Kidney (tissue), 14 donors: ENCODE results near the gene CMTM4. TPM values are rescaled to one million over a fixed set of nuclear protein-coding genes. Genes with fewer than 3 reads are reported as not detected.
A peak's percentile ranks its signal among the peaks of the same experiment; 100 is the strongest.

Experiments used
- DNase-seq, 5 donors: peaks; one replicate each; pipeline ENCODE4 v3.0.0-alpha.2; 2013 to 2020
- FAIRE-seq: peaks from 2 replicates; lab custom pipeline; 2012; peaks lifted over from hg19 to GRCh38; lab: Jason Lieb, UNC
- H3K27ac ChIP-seq, 2 donors: one replicate each; pipeline ENCODE4 v1.7.0; 2013; ENCODE audit warnings: low read depth in 2 of 2, low read length in 2 of 2, inconsistent platforms in 1 of 2
- H3K27me3 ChIP-seq: one replicate; pipeline ENCODE4 v1.7.1; 2013; ENCODE audit warnings: low read length, inconsistent platforms; ENCODE audit not compliant: control insufficient read depth, insufficient read depth
- H3K36me3 ChIP-seq, 3 donors: one replicate each; pipeline versions ENCODE4 v1.7.0 to v1.7.1; 2013; ENCODE audit warnings: low read length in 3 of 3, control low read depth in 1 of 3, inconsistent platforms in 1 of 3; ENCODE audit not compliant: insufficient read depth in 3 of 3, control insufficient read depth in 2 of 3
- H3K4me1 ChIP-seq, 3 donors: one replicate each; pipeline versions ENCODE4 v1.7.0 to v1.7.1; 2013; ENCODE audit warnings: low read length in 3 of 3, inconsistent platforms in 1 of 3, low read depth in 1 of 3; ENCODE audit not compliant: control insufficient read depth in 2 of 3, insufficient read depth in 2 of 3
- H3K4me3 ChIP-seq, 3 donors: one replicate each; pipeline versions ENCODE4 v1.7.0 to v1.8.1; 2013; ENCODE audit warnings: low read length in 3 of 3, control low read depth in 1 of 3, inconsistent platforms in 1 of 3
- H3K9ac ChIP-seq, 3 donors: one replicate each; pipeline versions ENCODE4 v1.7.0 to v1.7.1; 2013; ENCODE audit warnings: low read length in 3 of 3, control low read depth in 1 of 3, inconsistent platforms in 1 of 3
- H3K9me3 ChIP-seq, 3 donors: one replicate each; pipeline versions ENCODE4 v1.7.0 to v1.7.1; 2013; ENCODE audit warnings: low read length in 3 of 3, control low read depth in 1 of 3, inconsistent platforms in 1 of 3; ENCODE audit not compliant: control insufficient read depth in 2 of 3, insufficient read depth in 1 of 3
- intact Hi-C: fragments of 100-400 bp; cut with DNase I; formaldehyde crosslinking; loops from one replicate; pipeline ENCODE4 v1.11.1; 2022
- polyA plus RNA-seq: library from polyadenylated mRNA; stranded (reverse); fragments of 350-450 nt; fragmentation: Illumina TruSeq; extraction: RNeasy Lipid Tissue Mini Kit (QIAGEN cat#74804); gene quantifications from one replicate; pipeline ENCODE4 v1.2.3, GENCODE V29; 2014; ENCODE audit warnings: low read depth, low replicate concordance; ENCODE audit not compliant: insufficient read depth
- total RNA-seq: library from RNA; stranded (reverse); fragmentation: NEBNext Ultra II Directional; extraction: Animal tissue kit (Norgen Biotek cat#: 25700); gene quantifications from one replicate; pipeline ENCODE4 v1.2.1, GENCODE V29; 2021
- TF ChIP-seq, protein P1 (sequence below): IDR thresholded peaks from 3 replicates; pipeline ENCODE4 v1.5.1; 2012; ENCODE audit warnings: mild to moderate bottlenecking, moderate library complexity, borderline replicate concordance; ENCODE audit not compliant: insufficient read depth; ENCODE audit errors: extremely low read depth
- donor health status: control.
- donor health status: control.
- donor health status: control.
- donor health status: control.
- donor health status: control.
- donor health status: DM: yes; HTN: yes; CAD: no.
- donor health status: Normal renal cell carcinoma (clear cell type).

Gene CMTM4
- total and polyA plus RNA-seq, 2 donors from 2014 or later = 43.2 to 82.2 TPM

- Histone ChIP-seq H3K27me3 (no peaks in the 10 kb centered on the region), H3K4me3 (no peak within 1 kb of the TSS), H3K27ac (no peak within 1 kb of the TSS), H3K9ac (no peak within 1 kb of the TSS), H3K36me3 (peaks cover 0 to 9% (median 3%) of the 10 kb centered on the region in 3 donors), H3K4me1 (no peaks in the 10 kb centered on the region), H3K9me3 (no peaks in the 10 kb centered on the region)
- intact Hi-C loops = no loop called here
- DNase-seq (peak in 1 of 5 donors; percentile 60), FAIRE-seq (no peak)
- TF ChIP-seq, protein P1, sequence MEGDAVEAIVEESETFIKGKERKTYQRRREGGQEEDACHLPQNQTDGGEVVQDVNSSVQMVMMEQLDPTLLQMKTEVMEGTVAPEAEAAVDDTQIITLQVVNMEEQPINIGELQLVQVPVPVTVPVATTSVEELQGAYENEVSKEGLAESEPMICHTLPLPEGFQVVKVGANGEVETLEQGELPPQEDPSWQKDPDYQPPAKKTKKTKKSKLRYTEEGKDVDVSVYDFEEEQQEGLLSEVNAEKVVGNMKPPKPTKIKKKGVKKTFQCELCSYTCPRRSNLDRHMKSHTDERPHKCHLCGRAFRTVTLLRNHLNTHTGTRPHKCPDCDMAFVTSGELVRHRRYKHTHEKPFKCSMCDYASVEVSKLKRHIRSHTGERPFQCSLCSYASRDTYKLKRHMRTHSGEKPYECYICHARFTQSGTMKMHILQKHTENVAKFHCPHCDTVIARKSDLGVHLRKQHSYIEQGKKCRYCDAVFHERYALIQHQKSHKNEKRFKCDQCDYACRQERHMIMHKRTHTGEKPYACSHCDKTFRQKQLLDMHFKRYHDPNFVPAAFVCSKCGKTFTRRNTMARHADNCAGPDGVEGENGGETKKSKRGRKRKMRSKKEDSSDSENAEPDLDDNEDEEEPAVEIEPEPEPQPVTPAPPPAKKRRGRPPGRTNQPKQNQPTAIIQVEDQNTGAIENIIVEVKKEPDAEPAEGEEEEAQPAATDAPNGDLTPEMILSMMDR = no peak
Observed at GRCh38 chr16:66566051-66566901, 130.3 kb downstream of the CMTM4 start, which contains the start of gene CMTM1. Gene CMTM1 (plus strand): TSS chr16:66566439. CDS start chr16:66566514, 75 bp downstream.

Other genes starting within 250 kb of the CMTM4 start
- gene TK2, start 146.6 kb downstream of the CMTM4 start, total RNA-seq = 44.2 TPM
- 31.0 TPM for gene TK2, start 146.6 kb downstream of the CMTM4 start, polyA plus RNA-seq
- gene CKLF, start 144.2 kb downstream of the CMTM4 start, total RNA-seq = 42.4 TPM
- gene CKLF, start 144.2 kb downstream of the CMTM4 start, polyA plus RNA-seq = 28.7 TPM
- gene CMTM1, start 130.3 kb downstream of the CMTM4 start, total RNA-seq = 4.6 TPM
- gene CMTM1, start 130.3 kb downstream of the CMTM4 start, polyA plus RNA-seq = not detected
- gene CMTM2, start 117.3 kb downstream of the CMTM4 start, total RNA-seq = 0.25 TPM
- gene CMTM2, start 117.3 kb downstream of the CMTM4 start, polyA plus RNA-seq = not detected
- 22.9 TPM for gene CMTM3, start 92.0 kb downstream of the CMTM4 start, total RNA-seq
- 13.8 TPM for gene CMTM3, start 92.0 kb downstream of the CMTM4 start, polyA plus RNA-seq
- gene DYNC1LI2, start 54.9 kb upstream of the CMTM4 start, total RNA-seq = 119 TPM
- 32.0 TPM for gene DYNC1LI2, start 54.9 kb upstream of the CMTM4 start, polyA plus RNA-seq
- 0.19 TPM for gene TERB1, start 104.8 kb upstream of the CMTM4 start, total RNA-seq
- gene TERB1, start 104.8 kb upstream of the CMTM4 start, polyA plus RNA-seq = not detected
- 45.6 TPM for gene NAE1, start 134.2 kb upstream of the CMTM4 start, total RNA-seq
- gene NAE1, start 134.2 kb upstream of the CMTM4 start, polyA plus RNA-seq = 37.5 TPM
- not detected for gene CA7, start 147.7 kb upstream of the CMTM4 start, total RNA-seq
- gene CA7, start 147.7 kb upstream of the CMTM4 start, polyA plus RNA-seq = not detected
- 9.2 TPM for gene PDP2, start 183.8 kb upstream of the CMTM4 start, total RNA-seq
- 5.1 TPM for gene PDP2, start 183.8 kb upstream of the CMTM4 start, polyA plus RNA-seq
- 1,188 TPM for gene CDH16, start 222.1 kb upstream of the CMTM4 start, total RNA-seq
- gene CDH16, start 222.1 kb upstream of the CMTM4 start, polyA plus RNA-seq = 1,180 TPM
- 90.9 TPM for gene RRAD, start 228.8 kb upstream of the CMTM4 start, total RNA-seq
- gene RRAD, start 228.8 kb upstream of the CMTM4 start, polyA plus RNA-seq = 14.3 TPM
- 71.2 TPM for gene CIAO2B, start 237.7 kb upstream of the CMTM4 start, total RNA-seq
- 284 TPM for gene CIAO2B, start 237.7 kb upstream of the CMTM4 start, polyA plus RNA-seq
- 72.1 TPM for gene CES2, start 238.8 kb upstream of the CMTM4 start, total RNA-seq
- gene CES2, start 238.8 kb upstream of the CMTM4 start, polyA plus RNA-seq = 76.9 TPM